ENCODE data around the gene GSTM1.

GSTM1 gene

GRCh38 chr1:109687641-109688499 lies at the start of gene GSTM1:
TSS of gene GSTM1 (plus strand) at chr1:109687817. CDS start at chr1:109687874, 57 bp downstream.
- peak in 1 of 2 donors; percentile 78 for DNase-seq

- no peak for DNase-seq
These were observed 48.4 kb upstream of the GSTM1 start for GRCh38 chr1:109639063-109639840.

GRCh38 chr1:109639841-109640184 lies 47.8 kb upstream of the GSTM1 start:
- DNase-seq: no peak

- DNase-seq: peak; percentile 97
These were observed 47.2 kb upstream of the GSTM1 start for GRCh38 chr1:109640285-109640865.

- no peak for DNase-seq
These were observed 46.4 kb upstream of the GSTM1 start for GRCh38 chr1:109641078-109641740.

- DNase-seq: no peak
These were observed 45.8 kb upstream of the GSTM1 start for GRCh38 chr1:109641861-109642260.

GRCh38 chr1:109642626-109643025 lies 45.0 kb upstream of the GSTM1 start:
- no peak for DNase-seq

GRCh38 chr1:109643385-109644230 lies 44.0 kb upstream of the GSTM1 start:
- DNase-seq: peak; percentile 92 to 93

- DNase-seq: no peak
These were observed 42.9 kb upstream of the GSTM1 start for GRCh38 chr1:109644670-109645069.

- peak in 1 of 2 donors; percentile 1 for DNase-seq
These were observed 38.1 kb upstream of the GSTM1 start for GRCh38 chr1:109649491-109649914.

GRCh38 chr1:109650609-109651008 lies 37.0 kb upstream of the GSTM1 start:
- DNase-seq: no peak

GRCh38 chr1:109652402-109652801 lies 35.2 kb upstream of the GSTM1 start:
- DNase-seq: no peak

GRCh38 chr1:109653306-109653705 lies 34.3 kb upstream of the GSTM1 start:
- DNase-seq: no peak

- no peak for DNase-seq
These were observed 33.1 kb upstream of the GSTM1 start for GRCh38 chr1:109654519-109654918.

GRCh38 chr1:109655615-109656519 lies 31.8 kb upstream of the GSTM1 start, which contains the start of gene GSTM4:
TSS of gene GSTM4 (plus strand) at chr1:109656099. CDS start at chr1:109656390, 291 bp downstream.
- DNase-seq: peak; percentile 74 to 85

GRCh38 chr1:109657395-109657794 lies 30.2 kb upstream of the GSTM1 start:
- no peak for DNase-seq

GRCh38 chr1:109657970-109658369 lies 29.6 kb upstream of the GSTM1 start:
- DNase-seq: no peak

GRCh38 chr1:109658533-109659042 lies 29.0 kb upstream of the GSTM1 start:
- no peak for DNase-seq

- no peak for DNase-seq
These were observed 28.5 kb upstream of the GSTM1 start for GRCh38 chr1:109659145-109659544.

GRCh38 chr1:109659997-109660690 lies 27.5 kb upstream of the GSTM1 start:
- no peak for DNase-seq

All from stimulated activated CD4-positive, alpha-beta T cell treated with anti-CD3 and anti-CD28 coated beads, Interleukin-2, amount 100 ng/mL, for 24 hours (primary cell).